GM21529 (cell line): ENCODE measurements around the gene R3HDM1.
"Not testable (repeated sequence)": the region's sequence is repeated elsewhere in the genome, so short reads cannot be mapped to it uniquely, and the experiment has no call there.

Experiments
- ATAC-seq: cut with Tn5 transposase; IDR thresholded peaks from one replicate; pipeline ENCODE4 v1.9.1; 2021; ENCODE audit not compliant: unreplicated experiment

The R3HDM1 gene

GRCh38 chr2:135638825-135639224 is 107.5 kb downstream of the R3HDM1 start:
- no peak for ATAC-seq

- ATAC-seq, result no peak
These were observed 110.1 kb downstream of the R3HDM1 start for GRCh38 chr2:135641156-135642068.

- ATAC-seq, result no peak
These were observed 116.7 kb downstream of the R3HDM1 start for GRCh38 chr2:135647836-135648579.

DNA sequence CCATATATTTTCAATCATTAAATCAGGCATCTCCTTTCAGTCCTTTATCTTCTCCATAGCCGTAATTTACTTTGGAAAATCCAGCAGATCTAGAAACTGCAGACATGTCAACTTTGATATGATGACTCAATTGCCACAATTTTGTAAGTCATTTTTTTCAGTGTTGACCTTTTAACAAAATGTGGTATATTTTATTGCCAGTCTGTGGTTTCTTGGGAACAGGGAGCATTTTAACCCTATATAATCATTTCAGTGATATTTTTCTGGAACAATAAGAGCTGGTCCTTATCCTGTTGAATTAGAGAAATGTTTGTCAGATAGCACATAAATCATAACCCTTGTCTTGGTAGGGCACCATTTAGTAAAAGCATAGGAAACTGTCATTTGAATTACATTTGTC is 119.4 kb downstream of the R3HDM1 start:
- no peak for ATAC-seq

DNA sequence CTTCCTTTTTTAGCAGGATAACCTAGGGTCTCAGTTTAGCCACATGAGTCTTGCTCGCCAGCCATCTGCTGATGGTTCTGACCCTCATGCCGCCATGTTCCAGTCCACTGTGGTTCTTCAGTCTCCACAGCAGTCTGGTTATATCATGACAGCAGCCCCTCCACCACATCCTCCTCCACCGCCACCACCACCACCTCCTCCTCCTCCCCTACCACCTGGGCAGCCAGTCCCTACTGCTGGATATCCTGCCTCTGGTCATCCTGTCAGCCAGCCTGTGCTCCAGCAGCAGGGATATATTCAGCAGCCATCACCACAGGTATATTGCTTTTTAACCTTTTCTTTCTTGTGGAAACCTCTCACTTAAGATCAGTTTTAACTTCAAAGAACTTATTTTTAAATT is 120.4 kb downstream of the R3HDM1 start:
- no peak for ATAC-seq

DNA sequence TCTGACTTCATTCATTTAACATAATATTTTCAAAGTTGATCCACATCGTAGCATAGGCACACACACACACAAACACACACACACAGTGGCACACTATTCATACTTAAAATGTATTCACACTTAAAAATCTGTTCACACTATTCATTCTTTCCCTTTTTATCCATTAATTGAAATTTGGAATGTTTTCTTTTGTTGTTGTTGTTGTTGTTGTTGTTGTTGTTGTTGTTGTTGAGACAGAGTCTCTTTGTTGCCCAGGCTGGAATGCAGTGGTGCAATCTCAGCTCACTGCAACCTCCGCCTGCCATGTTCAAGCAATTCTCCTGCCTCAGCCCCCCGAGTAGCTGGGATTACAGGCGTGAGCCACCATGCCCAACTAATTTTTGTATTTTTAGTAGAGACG is 123.0 kb downstream of the R3HDM1 start:
- ATAC-seq, result not testable (repeated sequence)

DNA sequence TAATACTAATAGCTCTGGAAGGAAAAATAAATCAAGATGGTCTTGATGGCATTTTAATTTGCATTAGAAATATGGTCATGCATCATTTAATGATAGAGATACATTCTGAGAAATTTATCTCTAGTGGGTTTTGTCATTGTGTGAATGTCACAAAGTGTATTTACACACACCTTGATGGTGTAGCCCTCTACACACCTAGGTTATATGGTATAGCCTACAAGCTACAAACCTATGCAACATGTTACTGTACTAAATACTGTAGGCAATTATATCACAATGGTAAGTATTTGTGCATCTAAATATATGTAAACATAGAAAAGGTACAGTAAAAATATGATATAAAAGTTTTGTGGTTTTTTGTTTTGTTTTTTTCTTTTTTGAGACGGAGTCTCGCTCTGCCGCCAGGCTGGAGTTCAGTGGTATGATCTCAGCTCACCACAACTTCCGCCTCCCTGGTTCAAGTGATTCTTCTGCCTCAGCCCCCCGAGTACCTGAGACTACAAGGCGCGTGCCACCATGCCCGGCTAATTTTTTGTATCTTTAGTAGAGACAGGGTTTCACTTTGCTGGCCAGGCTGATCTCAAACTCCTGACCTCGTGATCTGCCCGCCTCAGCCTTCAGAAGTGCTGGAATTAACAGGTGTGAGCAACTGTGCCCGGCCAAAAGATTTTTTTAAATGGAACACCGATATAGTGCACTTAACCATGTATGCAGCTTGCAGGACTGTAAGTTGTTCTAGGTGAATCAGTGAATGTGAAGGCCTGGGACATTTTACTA is 126.7 kb downstream of the R3HDM1 start:
- ATAC-seq, result no peak

DNA sequence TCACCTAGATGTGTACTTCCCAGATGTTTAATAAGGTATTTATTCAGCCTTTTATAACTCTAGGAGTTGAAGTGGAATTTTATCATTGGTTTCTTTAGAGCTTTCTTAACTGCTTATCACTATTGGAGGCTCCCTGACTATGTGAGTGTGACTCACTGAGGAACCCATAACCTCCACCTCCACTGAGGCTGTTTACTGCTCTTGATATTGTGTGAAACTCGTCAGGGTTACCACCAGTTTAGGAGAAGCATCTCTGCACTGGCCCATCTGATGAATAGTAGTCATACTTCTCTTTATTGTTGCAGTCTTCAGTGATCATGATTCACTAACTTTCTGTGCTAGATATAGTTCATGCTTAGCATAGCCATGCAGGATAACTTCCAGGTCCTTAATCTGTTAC is 130.8 kb downstream of the R3HDM1 start:
- ATAC-seq, result no peak

DNA sequence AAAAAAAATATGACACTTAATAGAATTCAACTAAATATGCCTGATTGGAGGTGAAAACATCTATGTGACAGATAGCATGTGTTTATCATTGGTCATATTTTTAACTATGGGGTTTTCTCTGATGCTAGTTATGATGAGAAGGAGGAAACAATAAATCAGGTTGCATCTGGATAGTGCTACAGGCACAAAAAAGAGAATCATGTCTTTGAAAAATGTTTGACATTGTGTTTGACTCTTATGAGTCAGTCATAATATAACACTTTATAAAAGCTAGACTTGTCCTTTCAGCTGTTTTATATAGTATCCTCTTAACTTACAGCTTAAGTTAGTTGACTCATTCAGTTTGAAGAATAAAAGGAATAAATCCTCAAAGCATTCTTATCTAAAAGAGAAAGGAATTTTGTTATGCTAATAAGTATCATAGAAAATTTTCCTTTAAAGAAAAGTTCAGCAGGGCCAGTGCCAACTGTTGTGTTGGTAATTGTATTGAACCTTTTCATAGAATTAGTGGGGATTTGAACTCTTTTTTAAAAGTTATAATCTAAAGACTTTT is 131.9 kb downstream of the R3HDM1 start:
- ATAC-seq, result no peak

DNA sequence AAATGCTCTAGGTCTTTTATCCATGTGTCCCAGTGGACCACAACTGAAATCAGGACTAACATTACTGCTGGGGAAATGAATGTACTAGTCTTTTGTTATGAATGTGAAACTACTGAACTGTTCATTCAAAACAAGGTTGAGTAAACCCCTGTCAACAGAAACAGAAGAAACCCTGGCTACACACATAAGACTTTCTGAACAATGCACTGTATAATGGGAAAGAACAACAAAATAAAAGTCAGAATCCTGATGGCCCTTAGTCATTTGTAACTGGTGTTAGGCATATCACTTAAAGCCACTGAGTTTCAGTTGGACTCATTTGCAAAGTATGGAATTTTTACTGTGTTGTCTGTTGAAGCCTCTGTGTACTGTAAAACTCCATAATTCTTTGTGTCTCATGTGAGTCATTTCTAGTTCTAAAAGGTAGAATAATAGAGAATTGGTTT is 133.4 kb downstream of the R3HDM1 start:
- peak; percentile 92 for ATAC-seq

DNA sequence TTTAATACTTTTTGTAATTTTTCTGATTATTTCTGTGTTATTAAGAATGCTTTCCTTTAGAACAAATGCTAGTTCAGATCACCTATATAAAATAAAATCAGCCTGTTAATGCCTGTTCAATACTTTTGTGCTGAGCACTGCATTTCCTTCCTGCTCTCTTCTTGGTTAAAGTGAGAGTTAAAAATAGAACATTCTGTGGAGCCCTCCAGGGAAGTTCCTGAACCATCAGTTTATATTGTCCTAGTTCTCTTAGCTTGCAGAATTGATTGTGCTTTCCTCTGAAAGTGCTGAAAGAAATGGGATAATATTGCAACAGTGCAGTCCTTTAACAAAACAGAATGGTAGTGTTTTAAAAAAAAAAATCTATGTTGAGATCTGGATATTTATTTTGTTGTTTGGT is 135.8 kb downstream of the R3HDM1 start:
- ATAC-seq, result no peak

GRCh38 chr2:135674453-135674852 is 143.2 kb downstream of the R3HDM1 start:
- no peak for ATAC-seq

- no peak for ATAC-seq
These were observed 144.7 kb downstream of the R3HDM1 start for GRCh38 chr2:135676031-135676430.

GRCh38 chr2:135679125-135679524 is 147.8 kb downstream of the R3HDM1 start:
- ATAC-seq, result no peak

DNA sequence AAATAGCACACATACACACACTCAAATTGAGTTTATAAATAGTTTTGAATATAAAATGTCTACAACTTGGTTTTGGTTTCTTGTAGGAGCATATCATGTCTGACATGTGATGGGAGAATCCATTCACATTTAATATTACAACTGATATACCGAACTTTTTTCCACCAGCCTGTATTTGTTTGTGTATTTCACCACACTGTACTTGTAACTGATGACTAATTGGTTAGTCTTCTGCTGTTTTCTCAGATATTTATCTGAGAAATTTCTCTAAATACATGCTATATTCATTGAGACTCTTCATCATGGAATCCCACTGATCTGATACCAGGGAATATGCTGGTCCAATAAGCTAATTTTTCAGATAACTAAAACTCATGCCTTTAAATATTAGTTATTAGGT is 154.1 kb downstream of the R3HDM1 start:
- no peak for ATAC-seq

GRCh38 chr2:135688978-135689377 is 157.7 kb downstream of the R3HDM1 start:
- ATAC-seq, result peak; percentile 54

- ATAC-seq, result no peak
These were observed 158.4 kb downstream of the R3HDM1 start for GRCh38 chr2:135689679-135690078.

- ATAC-seq, result no peak
These were observed 163.4 kb downstream of the R3HDM1 start for GRCh38 chr2:135694711-135695110.

- ATAC-seq, result no peak
These were observed 167.6 kb downstream of the R3HDM1 start for GRCh38 chr2:135698838-135699237.

- ATAC-seq, result no peak
These were observed 170.2 kb downstream of the R3HDM1 start for GRCh38 chr2:135701442-135701841.

DNA sequence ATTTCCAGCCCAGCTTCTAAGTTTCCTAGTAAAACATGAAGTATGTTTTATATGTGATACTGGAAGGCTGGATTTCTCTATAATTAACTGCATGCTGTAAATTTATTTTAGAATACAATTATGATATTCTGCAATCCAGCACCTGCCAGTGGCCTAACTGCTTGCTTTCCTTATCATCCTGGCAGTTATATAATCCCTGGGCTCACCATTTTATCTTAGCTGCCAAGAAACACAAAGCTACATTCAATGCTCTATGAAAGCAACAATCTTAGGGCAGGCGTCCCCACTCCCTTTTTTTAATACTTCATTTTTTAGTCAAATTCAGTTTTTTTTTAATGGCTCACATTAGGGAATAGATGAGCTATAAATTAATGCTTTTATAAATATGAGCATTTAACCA is 172.0 kb downstream of the R3HDM1 start:
- ATAC-seq, result no peak
